IMR-90 (cell line): ENCODE measurements around the gene DNMT3A. TPM values are rescaled to one million over a fixed set of nuclear protein-coding genes. Genes with fewer than 3 reads are reported as not detected.

Source experiments
- ATAC-seq: fragments of 200-7000 bp; cut with Tn5 transposase; 2 replicates; pipeline ENCODE4 v1.9.1; 2020; ENCODE audit warnings: low read depth, mild to moderate bottlenecking, moderate library complexity
- BruUV-seq: library from RNA; stranded (reverse); fragments of 400-500 nt; replicated peaks from 2 replicates; lab custom pipeline; 2021; lab: Mats Ljungman, UMichigan
- CTCF ChIA-PET: fragments of 300-600 bp; formaldehyde crosslinking; extraction: SDS; loops from one replicate; lab custom pipeline; 2021; ENCODE audit warnings: antibody characterized with exemption; lab: Yijun Ruan, JAX
- POLR2A ChIA-PET: fragments of 300-600 bp; sonication (Branson Sonifier 250); formaldehyde crosslinking; loops from one replicate; lab custom pipeline; 2022; ENCODE audit warnings: antibody characterized with exemption; ENCODE audit not compliant: unreplicated experiment; lab: Charles Lee
- DNase-seq: peaks from one replicate; pipeline ENCODE4 v3.0.0; 2013
- H2AFZ ChIP-seq: replicated peaks from 2 replicates; pipeline ENCODE3; 2013; ENCODE audit warnings: low read length, mild to moderate bottlenecking; ENCODE audit not compliant: poor library complexity
- H2AK5ac ChIP-seq: 2 replicates; pipeline ENCODE4 v1.6.1; 2013; ENCODE audit warnings: low read depth, low read length, inconsistent platforms
- H2AK9ac ChIP-seq: replicated peaks from 2 replicates; pipeline ENCODE3; 2013; ENCODE audit warnings: mild to moderate bottlenecking, low read depth, low read length, moderate library complexity; ENCODE audit not compliant: poor library complexity
- H2BK120ac ChIP-seq: 2 replicates; pipeline ENCODE4 v1.6.1; 2013; ENCODE audit warnings: low read depth, low read length, inconsistent platforms
- H2BK15ac ChIP-seq: 3 replicates; pipeline ENCODE4 v1.6.1; 2013; ENCODE audit warnings: low read depth, low read length, inconsistent platforms
- H2BK20ac ChIP-seq: 2 replicates; pipeline ENCODE4 v1.6.1; 2013; ENCODE audit warnings: low read depth, mild to moderate bottlenecking, inconsistent platforms, low read length, moderate library complexity
- H2BK5ac ChIP-seq: 2 replicates; pipeline ENCODE4 v1.6.1; 2013; ENCODE audit warnings: mild to moderate bottlenecking, low read depth, low read length, inconsistent platforms; ENCODE audit not compliant: poor library complexity, severe bottlenecking
- H3K14ac ChIP-seq: replicated peaks from 2 replicates; pipeline ENCODE4 v1.6.1; 2013; ENCODE audit warnings: low read depth, low read length, inconsistent platforms
- H3K18ac ChIP-seq: 2 replicates; pipeline ENCODE4 v1.6.1; 2013; ENCODE audit warnings: low read depth, low read length, control low read depth
- H3K23ac ChIP-seq: 2 replicates; pipeline ENCODE4 v1.6.1; 2013; ENCODE audit warnings: low read depth, low read length, inconsistent platforms
- H3K27ac ChIP-seq: 2 replicates; pipeline ENCODE4 v1.5.1; 2013; ENCODE audit warnings: mild to moderate bottlenecking, control low read depth, low read length; ENCODE audit not compliant: insufficient read depth
- H3K27me3 ChIP-seq: 2 replicates; pipeline ENCODE4 v1.6.1; 2013; ENCODE audit warnings: low read length; ENCODE audit not compliant: control insufficient read depth, insufficient read depth
- H3K36me3 ChIP-seq: 2 replicates; pipeline ENCODE4 v1.6.1; 2013; ENCODE audit warnings: low read length, mixed read lengths; ENCODE audit not compliant: control insufficient read depth, insufficient read depth
- H3K4ac ChIP-seq: 2 replicates; pipeline ENCODE4 v1.6.1; 2013; ENCODE audit warnings: low read depth, low read length, inconsistent platforms
- H3K4me1 ChIP-seq: 2 replicates; pipeline ENCODE4 v1.6.1; 2013; ENCODE audit warnings: low read length, mixed read lengths; ENCODE audit not compliant: control insufficient read depth, insufficient read depth
- H3K4me2 ChIP-seq: 2 replicates; pipeline ENCODE4 v1.6.1; 2013; ENCODE audit warnings: low read depth, mild to moderate bottlenecking, control low read depth, low read length, moderate library complexity
- H3K4me3 ChIP-seq: 2 replicates; pipeline ENCODE4 v1.5.1; 2013; ENCODE audit warnings: low read depth, mild to moderate bottlenecking, control low read depth, low read length, moderate library complexity; ENCODE audit not compliant: insufficient read depth
- H3K56ac ChIP-seq: 2 replicates; pipeline ENCODE4 v1.6.1; 2013; ENCODE audit warnings: low read length, inconsistent platforms; ENCODE audit not compliant: insufficient read depth; ENCODE audit errors: extremely low read depth
- H3K79me1 ChIP-seq, 2 experiments: 2 replicates each; pipeline ENCODE4 v1.6.1; 2013; ENCODE audit warnings: low read length in 2 of 2, inconsistent platforms in 1 of 2, low read depth in 1 of 2
- H3K9ac ChIP-seq: 2 replicates; pipeline ENCODE4 v1.6.1; 2013; ENCODE audit warnings: low read depth, low read length, control low read depth
- H3K9me1 ChIP-seq: 2 replicates; pipeline ENCODE4 v1.6.1; 2013; ENCODE audit warnings: low read length, inconsistent platforms; ENCODE audit not compliant: insufficient read depth
- H3K9me3 ChIP-seq: 2 replicates; pipeline ENCODE4 v1.6.1; 2013; ENCODE audit warnings: low read length; ENCODE audit not compliant: control insufficient read depth, insufficient read depth
- H4K20me1 ChIP-seq: 2 replicates; pipeline ENCODE4 v1.6.1; 2013; ENCODE audit warnings: low read length, inconsistent platforms; ENCODE audit not compliant: insufficient read depth
- H4K5ac ChIP-seq: 2 replicates; pipeline ENCODE4 v1.6.1; 2013; ENCODE audit warnings: mild to moderate bottlenecking, low read depth, low read length, control low read depth
- H4K8ac ChIP-seq, 2 experiments: 2 replicates each; pipeline ENCODE4 v1.6.1; 2013; ENCODE audit warnings: low read depth in 2 of 2, low read length in 2 of 2, control low read depth in 1 of 2, inconsistent platforms in 1 of 2
- H4K91ac ChIP-seq: 2 replicates; pipeline ENCODE4 v1.6.1; 2013; ENCODE audit warnings: low read depth, low read length, inconsistent platforms; ENCODE audit not compliant: insufficient read depth
- CHD1 ChIP-seq: IDR thresholded peaks from 2 replicates; pipeline ENCODE4 v1.6.1; 2012; ENCODE audit warnings: low read depth, low read length, improper control_type of control experiment
- FOS ChIP-seq: fragments of 150-350 bp; IDR thresholded peaks from 2 replicates; pipeline ENCODE4 v1.6.1; 2016; ENCODE audit warnings: low read depth, low read length
- POLR2A ChIP-seq: IDR thresholded peaks from 2 replicates; pipeline ENCODE4 v1.6.1; 2012; ENCODE audit warnings: mild to moderate bottlenecking, low read depth, low read length
- RAD21 ChIP-seq: IDR thresholded peaks from 2 replicates; pipeline ENCODE4 v1.6.1; 2012; ENCODE audit warnings: low read length, improper control_type of control experiment
- RFX5 ChIP-seq: IDR thresholded peaks from 2 replicates; pipeline ENCODE4 v1.8.0; 2012; ENCODE audit warnings: low read depth, mild to moderate bottlenecking, low read length, moderate library complexity
- WGBS, 2 experiments: methylation state at CpG; one replicate each; pipeline versions ENCODE4 v1.1.5 to v1.1.7; 2013; ENCODE audit warnings: missing lambda C conversion rate in 2 of 2; ENCODE audit not compliant: insufficient read length in 1 of 2; ENCODE audit errors: extremely low coverage in 2 of 2; 5-methylcytosine and 5-hydroxymethylcytosine counted together
- dilution Hi-C: fragments of 300-500 bp; cut with HindIII; formaldehyde crosslinking; loops from one replicate; pipeline ENCODE4 v1.14.3; 2018; ENCODE audit warnings: low sequenced_read_pairs; ENCODE audit not compliant: unreplicated experiment
- in situ Hi-C: fragments of 300-500 bp; cut with MboI; formaldehyde crosslinking; loops from 3 replicates; pipeline ENCODE4 v1.14.3; 2019; ENCODE audit warnings: low sequenced_read_pairs, inconsistent platforms, mixed read lengths
- intact Hi-C: fragments of 100-400 bp; cut with micrococcal nuclease; formaldehyde crosslinking; loops from 2 replicates; pipeline ENCODE4 v1.10.0; 2022
- polyA plus RNA-seq, 3 experiments: library from polyadenylated mRNA; depleted of rRNA; stranded (reverse); fragments of >200 nt; gene quantifications; 2 replicates each; pipeline ENCODE4 v1.2.3, GENCODE V29; 2012; ENCODE audit warnings: low replicate concordance in 1 of 3
- total RNA-seq: library from RNA; depleted of rRNA; stranded (reverse); fragments of >200 nt; gene quantifications from 2 replicates; pipeline ENCODE4 v1.2.3, GENCODE V29; 2012
- TF ChIP-seq, protein P1 (sequence below): fragments of 150-350 bp; IDR thresholded peaks from 2 replicates; pipeline ENCODE4 v1.6.1; 2016; ENCODE audit warnings: low read depth, mild to moderate bottlenecking, low read length, moderate library complexity, borderline replicate concordance
- TF ChIP-seq, protein P2 (sequence below): fragments of 150-350 bp; IDR thresholded peaks from 2 replicates; pipeline ENCODE4 v1.6.1; 2017; ENCODE audit warnings: mild to moderate bottlenecking, antibody characterized with exemption, low read length, low read depth

The DNMT3A gene
- total and polyA plus RNA-seq, 2 of the 4 experiments (the other 2 are of a cell fraction) = 4.4 to 9.7 TPM

DNA sequence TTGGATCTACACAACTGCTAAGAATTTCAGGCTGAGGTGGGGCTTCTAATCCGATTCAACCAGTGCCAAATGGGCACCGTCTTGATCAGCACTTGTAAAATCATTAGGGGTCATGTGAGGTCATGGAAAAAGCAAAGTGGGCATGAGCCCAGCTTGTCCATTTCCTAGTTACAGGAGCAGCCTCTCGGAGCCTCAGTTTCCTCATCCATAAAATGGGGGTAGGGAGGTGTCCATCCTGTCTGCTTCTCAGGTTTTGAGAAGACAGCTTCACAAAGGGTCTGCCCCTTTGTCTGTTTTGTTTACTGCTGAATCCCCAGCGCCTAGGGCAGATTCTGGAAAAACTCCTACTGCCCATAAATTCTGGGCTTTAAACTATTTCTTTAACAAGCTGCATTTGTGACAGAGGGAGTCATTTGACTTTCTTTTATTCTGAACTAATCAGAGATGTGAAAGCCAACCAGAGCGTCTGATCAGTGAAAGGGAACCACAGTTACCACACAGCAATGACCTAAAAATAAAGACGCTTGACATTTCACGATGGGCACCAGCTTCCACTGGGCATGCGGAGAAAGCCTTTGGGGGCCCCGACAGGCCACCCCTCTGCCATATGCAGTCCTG lies 38.9 kb downstream of the DNMT3A start:
- Histone ChIP-seq H2BK20ac (no peak overlapping the region), H2BK120ac (no peak overlapping the region), H2AK9ac (no peak overlapping the region), H2AFZ (no peak overlapping the region), H3K14ac (no peak overlapping the region), H3K56ac (no peak overlapping the region), H4K5ac (no peak overlapping the region), H3K9ac (no peak overlapping the region), H2BK5ac (no peak overlapping the region), H3K4ac (no peak overlapping the region), H3K23ac (no peak overlapping the region), H3K4me3 (no peak overlapping the region), H3K27me3 (no peaks in the 10 kb centered on the region), H4K8ac (no peak overlapping the region), H3K4me2 (no peak overlapping the region), H3K79me1 (peaks cover 0 to 5% of the 10 kb centered on the region in 2 experiments; a peak in 1 of 4 replicates), H3K36me3 (peaks cover 29% of the 10 kb centered on the region; the same call in 1 of the 2 replicates), H3K4me1 (peaks cover 12% of the 10 kb centered on the region), H3K18ac (no peak overlapping the region), H2AK5ac (no peak overlapping the region), H3K9me1 (peaks cover 8% of the 10 kb centered on the region), H4K20me1 (peaks cover 32% of the 10 kb centered on the region), H3K27ac (no peak overlapping the region), H4K91ac (no peak overlapping the region), H3K9me3 (no peaks in the 10 kb centered on the region), H2BK15ac (no peak overlapping the region)
- ChIA-PET CTCF (no interaction called here), POLR2A (no interaction called here)
- DNase-seq (no peak), ATAC-seq (no peak)
- TF ChIP-seq POLR2A = no peak
- TF ChIP-seq, protein P1, sequence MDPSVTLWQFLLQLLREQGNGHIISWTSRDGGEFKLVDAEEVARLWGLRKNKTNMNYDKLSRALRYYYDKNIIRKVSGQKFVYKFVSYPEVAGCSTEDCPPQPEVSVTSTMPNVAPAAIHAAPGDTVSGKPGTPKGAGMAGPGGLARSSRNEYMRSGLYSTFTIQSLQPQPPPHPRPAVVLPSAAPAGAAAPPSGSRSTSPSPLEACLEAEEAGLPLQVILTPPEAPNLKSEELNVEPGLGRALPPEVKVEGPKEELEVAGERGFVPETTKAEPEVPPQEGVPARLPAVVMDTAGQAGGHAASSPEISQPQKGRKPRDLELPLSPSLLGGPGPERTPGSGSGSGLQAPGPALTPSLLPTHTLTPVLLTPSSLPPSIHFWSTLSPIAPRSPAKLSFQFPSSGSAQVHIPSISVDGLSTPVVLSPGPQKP = no peak
- TF ChIP-seq, protein P2, sequence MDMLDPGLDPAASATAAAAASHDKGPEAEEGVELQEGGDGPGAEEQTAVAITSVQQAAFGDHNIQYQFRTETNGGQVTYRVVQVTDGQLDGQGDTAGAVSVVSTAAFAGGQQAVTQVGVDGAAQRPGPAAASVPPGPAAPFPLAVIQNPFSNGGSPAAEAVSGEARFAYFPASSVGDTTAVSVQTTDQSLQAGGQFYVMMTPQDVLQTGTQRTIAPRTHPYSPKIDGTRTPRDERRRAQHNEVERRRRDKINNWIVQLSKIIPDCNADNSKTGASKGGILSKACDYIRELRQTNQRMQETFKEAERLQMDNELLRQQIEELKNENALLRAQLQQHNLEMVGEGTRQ = no peak
- no peak for TF ChIP-seq FOS
- TF ChIP-seq RFX5 = no peak
- TF ChIP-seq RAD21 = no peak
- TF ChIP-seq CHD1 = no peak
- intact Hi-C loops = loop anchor here (10.0 kb wide), 1 partner anchor 362 kb away; no protein-coding TSS in a partner anchor
- in situ Hi-C loops = no loop called here
- dilution Hi-C loops = no loop called here
- no TSS peak for BruUV-seq
- WGBS, 2 experiments = 80% methylated on average over 2 of the region's 9 CpGs; no CpG with 5 or more reads in 1 of the 2 experiments
